A673 (cell line): ENCODE measurements around the gene BEST2. TPM values are rescaled to one million over a fixed set of nuclear protein-coding genes. Genes with fewer than 3 reads are reported as not detected.
A peak's percentile ranks its signal among the peaks of the same experiment; 100 is the strongest.

Source experiments
- Bru-seq: library from RNA; stranded (reverse); fragments of 400-500 nt; gene quantifications from one replicate; lab custom pipeline; 2021; lab: Mats Ljungman, UMichigan
- BruChase-seq, 2 experiments: library from RNA; stranded (reverse); fragments of 400-500 nt; gene quantifications; one replicate each; lab custom pipeline; 2021; lab: Mats Ljungman, UMichigan
- BruUV-seq: library from RNA; stranded (reverse); fragments of 400-500 nt; replicated peaks from 2 replicates; lab custom pipeline; 2021; lab: Mats Ljungman, UMichigan
- CTCF ChIA-PET: fragments of 300-600 bp; sonication (Branson Sonifier 250); formaldehyde crosslinking; loops from one replicate; lab custom pipeline; 2022; ENCODE audit warnings: antibody characterized with exemption; lab: Charles Lee
- POLR2A ChIA-PET: fragments of 300-600 bp; sonication (Branson Sonifier 250); formaldehyde crosslinking; loops from one replicate; lab custom pipeline; 2022; ENCODE audit warnings: antibody characterized with exemption; ENCODE audit not compliant: low non-redundant PET; lab: Charles Lee
- DNase-seq: peaks from one replicate; pipeline ENCODE4 v3.0.0-alpha.2; 2015; ENCODE audit warnings: low spot score
- H3K27ac ChIP-seq: fragments of 200-600 bp; sonication (generic); 2 replicates; pipeline ENCODE4 v1.5.1; 2016; ENCODE audit warnings: mixed run types, low read depth, mild to moderate bottlenecking, mixed read lengths, antibody characterized with exemption, low read length; ENCODE audit not compliant: poor library complexity, severe bottlenecking
- H3K27me3 ChIP-seq: fragments of 200-600 bp; sonication (generic); replicated peaks from 2 replicates; pipeline ENCODE4 v1.6.1; 2017; ENCODE audit warnings: mixed run types, low read depth, mild to moderate bottlenecking, mixed read lengths, antibody characterized with exemption, low read length; ENCODE audit not compliant: insufficient read depth, poor library complexity
- H3K36me3 ChIP-seq: fragments of 200-600 bp; sonication (generic); 2 replicates; pipeline ENCODE4 v1.6.1; 2016; ENCODE audit warnings: mixed run types, mild to moderate bottlenecking, mixed read lengths, antibody characterized with exemption, low read length; ENCODE audit not compliant: insufficient read depth, poor library complexity, severe bottlenecking
- H3K4me1 ChIP-seq: fragments of 200-600 bp; sonication (generic); 2 replicates; pipeline ENCODE4 v1.6.1; 2017; ENCODE audit warnings: mixed run types, mild to moderate bottlenecking, mixed read lengths, antibody characterized with exemption, low read length; ENCODE audit not compliant: insufficient read depth, poor library complexity, severe bottlenecking
- H3K4me3 ChIP-seq: fragments of 200-600 bp; sonication (generic); 2 replicates; pipeline ENCODE4 v1.5.1; 2016; ENCODE audit warnings: low read depth, mixed run types, mild to moderate bottlenecking, mixed read lengths, low read length; ENCODE audit not compliant: poor library complexity, severe bottlenecking
- H3K9me3 ChIP-seq: fragments of 200-600 bp; sonication (generic); 2 replicates; pipeline ENCODE4 v1.6.1; 2016; ENCODE audit warnings: mixed run types, low read depth, mild to moderate bottlenecking, mixed read lengths, antibody characterized with exemption, low read length; ENCODE audit not compliant: poor library complexity, severe bottlenecking
- EZH2 ChIP-seq: fragments of 200-600 bp; sonication (generic); IDR thresholded peaks from 2 replicates; pipeline ENCODE4 v1.6.1; 2017; ENCODE audit warnings: borderline replicate concordance, low read depth, mild to moderate bottlenecking, mixed read lengths, antibody characterized with exemption, low read length; ENCODE audit not compliant: poor library complexity, severe bottlenecking
- intact Hi-C: fragments of 100-400 bp; cut with micrococcal nuclease; formaldehyde crosslinking; loops from one replicate; pipeline ENCODE4 v1.10.0; 2022; ENCODE audit not compliant: unreplicated experiment
- long read RNA-seq: library from polyadenylated mRNA; stranded (forward); transcript quantifications from one replicate; pipeline ENCODE4 v2.0.0, GENCODE V29; 2022
- total RNA-seq: library from RNA; stranded (reverse); gene quantifications from 2 replicates; pipeline ENCODE4 v1.2.3, GENCODE V29; 2021
- TF ChIP-seq, protein P1 (sequence below): fragments of 300-800, 200-600 bp; sonication (generic); conservative IDR thresholded peaks from 2 replicates; pipeline ENCODE4 v1.5.1; 2017; ENCODE audit warnings: low read depth, mild to moderate bottlenecking, antibody characterized with exemption, low read length, moderate library complexity, mixed read lengths

The BEST2 gene
- 0.13 TPM in 1 of 2 replicates, not detected in the other for total RNA-seq
- Bru-seq, nascent RNA, result percentile 10 among the genes with signal in this experiment
- BruChase-seq, experiment 1, labeled RNA remaining after a 2-hour chase, result percentile 16 among the genes with signal in this experiment
- BruChase-seq, experiment 2, labeled RNA remaining after a 6-hour chase, result percentile 10 among the genes with signal in this experiment
- long read RNA-seq, partial matches to known transcripts, result 0 of 2 reads
- long read RNA-seq, other reads (novel, unspliced or antisense), result 2 of 2 reads

DNA sequence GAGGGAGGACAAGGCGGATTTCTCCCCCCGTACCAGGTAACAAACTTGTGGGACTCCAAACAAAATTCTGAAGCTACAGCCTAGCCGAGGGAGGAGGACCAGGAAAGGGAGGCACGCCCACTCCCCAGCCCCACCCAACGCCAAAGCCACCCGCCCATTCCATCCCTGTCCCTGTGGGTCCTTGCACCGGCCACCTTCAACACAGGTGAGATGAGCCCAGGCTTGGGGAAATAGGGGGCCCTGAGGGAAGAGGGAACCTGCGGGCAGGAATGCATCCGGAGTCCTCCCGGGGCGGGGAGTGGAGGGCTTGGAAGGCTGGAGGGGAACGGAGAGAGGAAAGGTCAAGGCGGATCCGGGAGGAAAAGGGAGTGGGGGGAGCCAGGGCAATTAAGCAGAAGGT, at the start of gene BEST2:
Gene BEST2 (plus strand): TSS at position 157 of the 400 bp plus-strand sequence. CDS start 802 bp downstream, outside the sequence.
- Histone ChIP-seq H3K27me3 (peaks cover 9% of the 10 kb centered on the region), H3K36me3 (peaks cover 8% of the 10 kb centered on the region), H3K4me3 (no peak within 1 kb of the TSS), H3K9me3 (no peaks in the 10 kb centered on the region), H3K4me1 (peaks cover 27% of the 10 kb centered on the region), H3K27ac (no peak within 1 kb of the TSS)
- ChIA-PET POLR2A (no interaction called here), CTCF (no interaction called here)
- TF ChIP-seq, protein P1, sequence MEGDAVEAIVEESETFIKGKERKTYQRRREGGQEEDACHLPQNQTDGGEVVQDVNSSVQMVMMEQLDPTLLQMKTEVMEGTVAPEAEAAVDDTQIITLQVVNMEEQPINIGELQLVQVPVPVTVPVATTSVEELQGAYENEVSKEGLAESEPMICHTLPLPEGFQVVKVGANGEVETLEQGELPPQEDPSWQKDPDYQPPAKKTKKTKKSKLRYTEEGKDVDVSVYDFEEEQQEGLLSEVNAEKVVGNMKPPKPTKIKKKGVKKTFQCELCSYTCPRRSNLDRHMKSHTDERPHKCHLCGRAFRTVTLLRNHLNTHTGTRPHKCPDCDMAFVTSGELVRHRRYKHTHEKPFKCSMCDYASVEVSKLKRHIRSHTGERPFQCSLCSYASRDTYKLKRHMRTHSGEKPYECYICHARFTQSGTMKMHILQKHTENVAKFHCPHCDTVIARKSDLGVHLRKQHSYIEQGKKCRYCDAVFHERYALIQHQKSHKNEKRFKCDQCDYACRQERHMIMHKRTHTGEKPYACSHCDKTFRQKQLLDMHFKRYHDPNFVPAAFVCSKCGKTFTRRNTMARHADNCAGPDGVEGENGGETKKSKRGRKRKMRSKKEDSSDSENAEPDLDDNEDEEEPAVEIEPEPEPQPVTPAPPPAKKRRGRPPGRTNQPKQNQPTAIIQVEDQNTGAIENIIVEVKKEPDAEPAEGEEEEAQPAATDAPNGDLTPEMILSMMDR, result no peak
- no peak for TF ChIP-seq EZH2
- intact Hi-C loops, result no loop called here
- DNase-seq, result no peak
- BruUV-seq, result no TSS peak

DNA sequence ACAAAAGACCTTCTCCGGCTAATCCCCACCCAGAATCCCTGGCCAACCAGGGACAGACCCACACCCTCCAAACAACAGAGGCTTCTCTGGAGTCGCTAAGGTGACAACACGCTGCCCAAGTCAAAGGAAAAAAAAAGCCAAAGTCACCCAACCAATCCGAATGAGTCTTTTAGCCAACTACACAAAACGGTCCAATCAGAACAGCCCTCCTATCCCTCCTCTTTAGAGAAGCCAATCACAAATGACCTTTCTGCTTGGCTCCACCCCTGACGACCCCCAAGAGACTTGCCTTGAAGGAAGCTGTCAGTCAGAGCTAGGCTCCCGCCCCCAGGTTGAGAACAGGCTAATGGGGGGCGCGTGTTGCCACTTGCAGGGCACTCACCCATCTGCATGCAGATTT, 48.5 kb upstream of the BEST2 start:
- BruUV-seq, result no TSS peak
- Histone ChIP-seq H3K27ac (no peak overlapping the region), H3K4me3 (no peak overlapping the region), H3K4me1 (no peaks in the 10 kb centered on the region), H3K36me3 (peaks cover 86% of the 10 kb centered on the region), H3K27me3 (no peaks in the 10 kb centered on the region), H3K9me3 (no peaks in the 10 kb centered on the region)
- intact Hi-C loops, result no loop called here
- TF ChIP-seq EZH2, result no peak
- TF ChIP-seq, protein P1, result no peak
- DNase-seq, result peak; percentile 89
- CTCF ChIA-PET, result no interaction called here
- POLR2A ChIA-PET, result interaction anchor here (0.5 kb wide), 1 partner anchor 16 kb away, joined by 13 read pairs; no protein-coding TSS in a partner anchor

DNA sequence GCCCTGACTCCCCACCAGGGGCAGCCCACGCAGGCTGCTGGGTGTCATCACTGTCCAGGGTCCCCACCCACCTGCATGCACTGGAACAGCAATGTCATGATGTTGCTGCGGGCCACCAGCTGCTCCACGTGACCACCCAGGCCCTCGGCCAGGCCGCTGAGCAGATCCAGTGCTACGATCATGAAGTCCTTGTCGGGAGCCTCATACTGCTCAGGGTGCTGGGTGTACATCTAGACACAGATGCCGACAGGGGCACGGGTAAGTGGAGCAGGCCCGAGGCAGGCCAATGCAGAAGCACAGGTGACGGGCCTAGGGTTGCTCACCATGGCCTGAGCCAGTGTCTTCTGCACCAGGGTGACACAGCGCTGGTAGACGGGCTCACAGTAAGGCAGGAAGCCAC, 46.4 kb upstream of the BEST2 start:
- Histone ChIP-seq H3K9me3 (no peaks in the 10 kb centered on the region), H3K27ac (no peak overlapping the region), H3K36me3 (peaks cover 94% of the 10 kb centered on the region), H3K27me3 (no peaks in the 10 kb centered on the region), H3K4me3 (no peak overlapping the region), H3K4me1 (no peaks in the 10 kb centered on the region)
- DNase-seq, result no peak
- TF ChIP-seq, protein P1, result no peak
- TF ChIP-seq EZH2, result no peak
- ChIA-PET POLR2A (interaction anchor here (0.6 kb wide), 1 partner anchor 17 kb away, joined by 3 read pairs; no protein-coding TSS in a partner anchor), CTCF (no interaction called here)
- BruUV-seq, result no TSS peak
- intact Hi-C loops, result no loop called here
